Right lobe of liver (tissue), 4 donors: ENCODE measurements around the gene ZMAT3.

Source experiments
- POLR2A ChIP-seq: fragments of 450-650 bp; IDR thresholded peaks from one replicate; pipeline ENCODE4 v1.6.1; 2017; ENCODE audit warnings: antibody characterized with exemption, mild to moderate bottlenecking
- TF ChIP-seq, protein P1 (sequence below), 4 donors: fragments of 200-600 bp in 3 of 4; fragments of 450-650 bp in 1 of 4; IDR thresholded peaks; one replicate each; pipeline versions ENCODE4 v1.5.1 to v1.8.0; 2016 to 2022; ENCODE audit warnings: antibody characterized with exemption in 4 of 4, mild to moderate bottlenecking in 2 of 4
- donor health status: DM: no; HTN: no; CAD: no.
- donor health status: DM: no; HTN: no; CAD: no.
- donor health status: DM: no; HTN: yes; CAD: no.

DNA sequence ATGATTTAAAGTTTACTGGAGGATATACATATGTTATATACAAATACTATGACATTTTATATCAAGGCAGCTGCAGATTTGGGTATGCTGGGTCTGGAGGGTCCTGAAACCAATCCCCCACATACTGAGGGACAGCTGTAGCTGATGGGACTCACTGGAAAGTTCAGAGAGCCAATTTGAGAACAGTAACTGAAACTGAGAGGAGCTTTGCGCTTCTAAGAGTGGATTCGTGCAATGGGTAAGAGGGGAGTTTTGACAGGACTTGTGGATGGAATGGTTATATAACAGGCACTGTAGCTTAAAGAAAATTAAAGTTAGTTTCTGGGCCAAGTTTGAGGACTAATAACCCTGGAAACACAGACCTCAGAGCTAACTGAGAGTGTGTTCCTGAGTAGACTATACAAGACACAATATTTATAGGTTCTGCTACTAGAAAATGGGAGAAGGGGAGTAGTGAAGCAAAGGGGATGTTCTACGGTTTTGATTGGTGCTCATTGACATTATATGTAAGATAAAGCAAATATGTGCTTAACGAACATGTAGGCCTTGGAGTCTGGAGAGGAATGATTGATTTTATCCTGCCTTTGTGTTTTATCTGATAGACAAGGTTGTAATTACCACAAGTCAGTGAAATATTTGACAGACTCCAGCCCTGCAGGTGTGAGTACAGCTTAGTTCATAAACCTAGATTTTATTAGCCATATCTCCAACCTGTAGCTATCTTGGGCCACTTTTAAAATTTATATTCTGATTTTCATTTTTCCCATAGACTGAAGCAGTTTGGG lies 4.8 kb upstream of the ZMAT3 start:
- TF ChIP-seq, protein P1, sequence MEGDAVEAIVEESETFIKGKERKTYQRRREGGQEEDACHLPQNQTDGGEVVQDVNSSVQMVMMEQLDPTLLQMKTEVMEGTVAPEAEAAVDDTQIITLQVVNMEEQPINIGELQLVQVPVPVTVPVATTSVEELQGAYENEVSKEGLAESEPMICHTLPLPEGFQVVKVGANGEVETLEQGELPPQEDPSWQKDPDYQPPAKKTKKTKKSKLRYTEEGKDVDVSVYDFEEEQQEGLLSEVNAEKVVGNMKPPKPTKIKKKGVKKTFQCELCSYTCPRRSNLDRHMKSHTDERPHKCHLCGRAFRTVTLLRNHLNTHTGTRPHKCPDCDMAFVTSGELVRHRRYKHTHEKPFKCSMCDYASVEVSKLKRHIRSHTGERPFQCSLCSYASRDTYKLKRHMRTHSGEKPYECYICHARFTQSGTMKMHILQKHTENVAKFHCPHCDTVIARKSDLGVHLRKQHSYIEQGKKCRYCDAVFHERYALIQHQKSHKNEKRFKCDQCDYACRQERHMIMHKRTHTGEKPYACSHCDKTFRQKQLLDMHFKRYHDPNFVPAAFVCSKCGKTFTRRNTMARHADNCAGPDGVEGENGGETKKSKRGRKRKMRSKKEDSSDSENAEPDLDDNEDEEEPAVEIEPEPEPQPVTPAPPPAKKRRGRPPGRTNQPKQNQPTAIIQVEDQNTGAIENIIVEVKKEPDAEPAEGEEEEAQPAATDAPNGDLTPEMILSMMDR (IDR thresholded peaks at IDR 0.05) = no peak
- no peak for TF ChIP-seq POLR2A
